ENCODE measurements around the gene GCM1.

GCM1 gene, protein sequence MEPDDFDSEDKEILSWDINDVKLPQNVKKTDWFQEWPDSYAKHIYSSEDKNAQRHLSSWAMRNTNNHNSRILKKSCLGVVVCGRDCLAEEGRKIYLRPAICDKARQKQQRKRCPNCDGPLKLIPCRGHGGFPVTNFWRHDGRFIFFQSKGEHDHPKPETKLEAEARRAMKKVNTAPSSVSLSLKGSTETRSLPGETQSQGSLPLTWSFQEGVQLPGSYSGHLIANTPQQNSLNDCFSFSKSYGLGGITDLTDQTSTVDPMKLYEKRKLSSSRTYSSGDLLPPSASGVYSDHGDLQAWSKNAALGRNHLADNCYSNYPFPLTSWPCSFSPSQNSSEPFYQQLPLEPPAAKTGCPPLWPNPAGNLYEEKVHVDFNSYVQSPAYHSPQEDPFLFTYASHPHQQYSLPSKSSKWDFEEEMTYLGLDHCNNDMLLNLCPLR

DNA sequence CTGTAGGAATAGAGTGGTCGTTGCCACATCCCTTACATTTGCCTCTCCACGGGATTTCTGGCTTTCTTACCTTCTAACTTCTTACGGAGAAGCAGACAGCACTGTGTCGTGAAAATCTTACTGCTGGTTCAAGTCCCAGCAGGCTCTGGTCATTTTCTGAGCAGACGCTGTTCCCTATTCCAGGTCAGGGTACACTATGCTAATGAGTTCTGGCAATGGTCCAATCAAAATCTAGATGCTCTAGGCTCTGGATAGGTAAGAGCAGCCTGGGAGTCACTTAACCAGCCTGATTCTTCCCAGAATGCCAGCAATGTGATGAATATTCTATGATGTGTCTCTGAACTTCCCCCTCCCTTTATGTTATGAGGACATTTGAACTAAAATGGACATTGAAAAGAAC, at the start of gene GCM1:
Gene GCM1, minus strand, starts transcription at position 158 of the 400 bp plus-strand sequence. CDS start 3,209 bp downstream, outside the sequence.
- H3K27ac ChIP-seq: no peak within 1 kb of the TSS
- intact Hi-C loops (cut with DNase I; ENCODE audit: low total_unique reads): no loop called here
- no peaks in the 10 kb centered on the region for H3K36me3 ChIP-seq
- no peaks in the 10 kb centered on the region for H3K9me3 ChIP-seq
- TF ChIP-seq, protein P1, sequence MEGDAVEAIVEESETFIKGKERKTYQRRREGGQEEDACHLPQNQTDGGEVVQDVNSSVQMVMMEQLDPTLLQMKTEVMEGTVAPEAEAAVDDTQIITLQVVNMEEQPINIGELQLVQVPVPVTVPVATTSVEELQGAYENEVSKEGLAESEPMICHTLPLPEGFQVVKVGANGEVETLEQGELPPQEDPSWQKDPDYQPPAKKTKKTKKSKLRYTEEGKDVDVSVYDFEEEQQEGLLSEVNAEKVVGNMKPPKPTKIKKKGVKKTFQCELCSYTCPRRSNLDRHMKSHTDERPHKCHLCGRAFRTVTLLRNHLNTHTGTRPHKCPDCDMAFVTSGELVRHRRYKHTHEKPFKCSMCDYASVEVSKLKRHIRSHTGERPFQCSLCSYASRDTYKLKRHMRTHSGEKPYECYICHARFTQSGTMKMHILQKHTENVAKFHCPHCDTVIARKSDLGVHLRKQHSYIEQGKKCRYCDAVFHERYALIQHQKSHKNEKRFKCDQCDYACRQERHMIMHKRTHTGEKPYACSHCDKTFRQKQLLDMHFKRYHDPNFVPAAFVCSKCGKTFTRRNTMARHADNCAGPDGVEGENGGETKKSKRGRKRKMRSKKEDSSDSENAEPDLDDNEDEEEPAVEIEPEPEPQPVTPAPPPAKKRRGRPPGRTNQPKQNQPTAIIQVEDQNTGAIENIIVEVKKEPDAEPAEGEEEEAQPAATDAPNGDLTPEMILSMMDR (IDR thresholded peaks at IDR 0.05): no peak
- H3K27me3 ChIP-seq: no peaks in the 10 kb centered on the region
- H3K4me3 ChIP-seq: no peak within 1 kb of the TSS
- H3K4me1 ChIP-seq: no peaks in the 10 kb centered on the region
- no peak for DNase-seq

DNA sequence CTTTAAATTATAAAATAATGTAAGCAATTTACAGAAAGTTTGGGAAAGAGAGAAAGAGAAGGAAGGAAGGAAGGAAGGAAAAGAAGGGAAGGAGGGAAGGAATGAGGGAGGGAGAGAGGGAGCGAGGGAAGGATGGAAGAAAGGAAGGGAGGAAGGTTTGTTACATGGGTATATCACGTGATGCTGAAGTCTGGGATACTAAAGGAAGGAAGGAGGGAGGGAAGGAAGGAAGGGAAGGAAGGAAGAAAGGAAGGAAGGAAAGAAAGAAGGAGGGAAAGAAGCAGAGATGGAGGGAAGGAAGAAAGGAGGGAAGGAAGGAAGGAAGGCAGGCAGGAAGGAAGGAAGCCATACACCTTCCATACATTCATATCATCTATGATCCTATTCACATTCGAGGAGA, 48.9 kb upstream of the GCM1 start:
- Histone ChIP-seq H3K36me3 (no peaks in the 10 kb centered on the region), H3K27me3 (no peaks in the 10 kb centered on the region), H3K4me3 (no peak overlapping the region), H3K4me1 (no peaks in the 10 kb centered on the region), H3K27ac (no peak overlapping the region), H3K9me3 (no peaks in the 10 kb centered on the region)
- intact Hi-C loops (cut with DNase I; ENCODE audit: low total_unique reads): no loop called here
- no peak for DNase-seq
- TF ChIP-seq, protein P1 (IDR thresholded peaks at IDR 0.05): no peak

DNA sequence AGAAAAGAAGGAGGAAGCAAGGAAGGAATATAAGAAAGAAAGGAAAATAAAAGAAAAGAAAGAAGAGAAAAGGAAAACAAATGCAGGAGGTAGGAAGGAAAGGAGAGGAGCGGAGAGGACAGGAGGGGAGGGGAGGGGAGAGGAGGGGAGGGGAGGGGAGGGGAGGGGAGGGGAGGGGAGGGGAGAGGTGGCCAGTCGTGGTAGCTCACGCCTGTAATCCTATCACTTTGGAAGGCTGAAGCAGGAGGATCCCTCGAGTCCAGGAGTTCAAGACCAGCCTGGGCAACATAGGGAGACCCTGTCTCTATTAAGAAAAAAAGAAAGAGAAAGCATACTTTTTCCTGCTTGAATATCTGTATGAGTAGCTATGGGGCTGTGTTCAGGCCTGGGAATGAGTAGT, 46.4 kb upstream of the GCM1 start:
- Histone ChIP-seq H3K4me1 (no peaks in the 10 kb centered on the region), H3K36me3 (no peaks in the 10 kb centered on the region), H3K9me3 (no peaks in the 10 kb centered on the region), H3K27ac (no peak overlapping the region), H3K4me3 (no peak overlapping the region), H3K27me3 (no peaks in the 10 kb centered on the region)
- no peak for DNase-seq
- TF ChIP-seq, protein P1 (IDR thresholded peaks at IDR 0.05): no peak
- intact Hi-C loops (cut with DNase I; ENCODE audit: low total_unique reads): no loop called here

DNA sequence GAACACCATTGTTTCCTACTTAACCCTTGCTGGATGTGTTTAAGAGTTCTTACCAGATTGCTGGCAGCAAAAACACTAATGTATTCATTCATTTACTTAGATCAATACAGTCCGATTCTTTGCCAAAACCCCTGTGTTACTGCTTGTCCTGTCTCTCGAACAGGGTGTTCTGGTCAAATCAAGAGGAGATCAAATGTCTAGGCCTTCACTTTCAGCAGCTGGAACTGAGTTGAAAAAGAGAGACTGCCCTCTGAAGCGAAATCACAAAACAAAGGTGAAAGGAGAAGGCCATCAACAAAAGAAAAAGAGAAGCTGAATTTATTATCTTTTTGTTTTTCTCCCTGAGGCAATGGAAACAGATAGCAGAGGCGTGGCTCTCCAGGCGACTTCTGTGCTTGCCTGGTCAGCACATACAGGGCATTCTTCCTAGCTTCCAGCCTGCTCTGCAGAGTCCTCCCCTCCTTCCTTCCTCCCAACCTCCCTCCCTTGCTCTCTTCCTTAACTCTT, 44.1 kb upstream of the GCM1 start:
- H3K4me3 ChIP-seq: no peak overlapping the region
- H3K27me3 ChIP-seq: no peaks in the 10 kb centered on the region
- DNase-seq: no peak
- intact Hi-C loops (cut with DNase I; ENCODE audit: low total_unique reads): no loop called here
- peaks cover 0 to 12% (median 0%) of the 10 kb centered on the region in 4 donors for H3K4me1 ChIP-seq
- H3K9me3 ChIP-seq: no peaks in the 10 kb centered on the region
- H3K27ac ChIP-seq: no peak overlapping the region
- TF ChIP-seq, protein P1 (IDR thresholded peaks at IDR 0.05): no peak
- H3K36me3 ChIP-seq: no peaks in the 10 kb centered on the region

DNA sequence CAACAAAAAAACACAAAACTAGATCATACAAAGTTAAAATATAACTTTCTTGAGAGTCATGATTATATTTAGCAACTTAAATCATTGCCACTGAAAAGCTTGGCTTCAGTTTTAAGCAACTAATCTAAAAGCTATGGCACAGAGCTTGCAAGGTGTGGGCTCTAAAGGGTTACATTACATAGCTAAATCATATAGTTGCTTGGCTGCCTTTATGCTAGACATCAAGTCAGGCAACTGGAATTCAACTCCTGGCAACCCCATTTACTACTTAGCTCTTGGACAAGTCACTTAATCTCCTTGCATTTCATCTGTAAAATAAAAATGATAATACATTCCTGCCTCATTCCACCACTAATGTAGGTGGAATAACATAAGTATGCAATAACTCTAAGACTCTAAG, 40.9 kb upstream of the GCM1 start:
- Histone ChIP-seq H3K9me3 (no peaks in the 10 kb centered on the region), H3K36me3 (no peaks in the 10 kb centered on the region), H3K27me3 (no peaks in the 10 kb centered on the region), H3K4me3 (no peak overlapping the region), H3K4me1 (peaks cover 0 to 12% (median 0%) of the 10 kb centered on the region in 4 donors), H3K27ac (no peak overlapping the region)
- no peak for DNase-seq
- TF ChIP-seq, protein P1 (IDR thresholded peaks at IDR 0.05): no peak
- intact Hi-C loops (cut with DNase I; ENCODE audit: low total_unique reads): no loop called here
